HEK293 (cell line): ENCODE results near the gene CBLL1.

Experiments used
- GLIS2 ChIP-seq: fragments of 450-650 bp; formaldehyde crosslinking; IDR thresholded peaks from 2 replicates; pipeline ENCODE4 v1.5.1; 2016; ENCODE audit warnings: missing biosample characterization, missing genetic modification characterization
- INSM2 ChIP-seq: fragments of 450-650 bp; formaldehyde crosslinking; IDR thresholded peaks from 2 replicates; pipeline ENCODE4 v1.5.1; 2016; ENCODE audit warnings: missing biosample characterization, missing genetic modification characterization
- KLF1 ChIP-seq: fragments of 450-650 bp; formaldehyde crosslinking; IDR thresholded peaks from 2 replicates; pipeline ENCODE4 v1.5.1; 2016; ENCODE audit warnings: missing biosample characterization, missing genetic modification characterization
- KLF8 ChIP-seq: fragments of 450-650 bp; formaldehyde crosslinking; IDR thresholded peaks from 2 replicates; pipeline ENCODE4 v1.5.1; 2016; ENCODE audit warnings: missing biosample characterization, missing genetic modification characterization
- PATZ1 ChIP-seq: fragments of 450-650 bp; formaldehyde crosslinking; IDR thresholded peaks from 2 replicates; pipeline ENCODE4 v1.5.1; 2016; ENCODE audit warnings: missing biosample characterization, missing genetic modification characterization
- PRDM6 ChIP-seq: fragments of 450-650 bp; formaldehyde crosslinking; IDR thresholded peaks from 2 replicates; pipeline ENCODE4 v1.5.1; 2017; ENCODE audit warnings: missing biosample characterization, missing genetic modification characterization
- SP2 ChIP-seq: fragments of 450-650 bp; formaldehyde crosslinking; IDR thresholded peaks from 2 replicates; pipeline ENCODE4 v1.5.1; 2016; ENCODE audit warnings: missing biosample characterization, missing genetic modification characterization
- TRIM28 ChIP-seq: IDR thresholded peaks from 2 replicates; pipeline ENCODE4 v1.6.1; 2011; ENCODE audit warnings: low read length, control low read depth, borderline replicate concordance
- ZBTB17 ChIP-seq: fragments of 450-650 bp; formaldehyde crosslinking; IDR thresholded peaks from 2 replicates; pipeline ENCODE4 v1.5.1; 2016; ENCODE audit warnings: missing biosample characterization, missing genetic modification characterization
- ZBTB21 ChIP-seq: fragments of 450-650 bp; formaldehyde crosslinking; IDR thresholded peaks from 2 replicates; pipeline ENCODE4 v1.5.1; 2017; ENCODE audit warnings: missing biosample characterization, missing genetic modification characterization
- ZBTB7A ChIP-seq: fragments of 450-650 bp; formaldehyde crosslinking; IDR thresholded peaks from 2 replicates; pipeline ENCODE4 v1.5.1; 2016; ENCODE audit warnings: low read depth, missing biosample characterization, missing genetic modification characterization
- ZFP69B ChIP-seq: fragments of 450-650 bp; formaldehyde crosslinking; IDR thresholded peaks from 2 replicates; pipeline ENCODE4 v1.5.1; 2016; ENCODE audit warnings: missing biosample characterization, missing genetic modification characterization
- ZNF10 ChIP-seq: fragments of 450-650 bp; formaldehyde crosslinking; IDR thresholded peaks from 2 replicates; pipeline ENCODE4 v1.5.1; 2017; ENCODE audit warnings: missing biosample characterization, missing genetic modification characterization
- ZNF174 ChIP-seq: fragments of 450-650 bp; formaldehyde crosslinking; IDR thresholded peaks from 2 replicates; pipeline ENCODE4 v1.5.0; 2017; ENCODE audit warnings: missing biosample characterization, mild to moderate bottlenecking, missing genetic modification characterization
- ZNF302 ChIP-seq: fragments of 450-650 bp; formaldehyde crosslinking; IDR thresholded peaks from 2 replicates; pipeline ENCODE4 v1.5.1; 2016; ENCODE audit warnings: missing biosample characterization, missing genetic modification characterization, low read depth
- ZNF311 ChIP-seq: fragments of 450-650 bp; formaldehyde crosslinking; IDR thresholded peaks from 2 replicates; pipeline ENCODE4 v1.5.1; 2017; ENCODE audit warnings: missing biosample characterization, missing genetic modification characterization, borderline replicate concordance
- ZNF335 ChIP-seq: fragments of 450-650 bp; formaldehyde crosslinking; conservative IDR thresholded peaks from 2 replicates; pipeline ENCODE4 v1.5.1; 2016; ENCODE audit warnings: missing biosample characterization, missing genetic modification characterization
- ZNF362 ChIP-seq: fragments of 450-650 bp; formaldehyde crosslinking; IDR thresholded peaks from 2 replicates; pipeline ENCODE4 v1.5.1; 2016; ENCODE audit warnings: missing biosample characterization, missing genetic modification characterization
- ZNF514 ChIP-seq: fragments of 450-650 bp; formaldehyde crosslinking; IDR thresholded peaks from 2 replicates; pipeline ENCODE4 v1.5.1; 2016; ENCODE audit warnings: missing biosample characterization, missing genetic modification characterization
- ZNF518A ChIP-seq: fragments of 450-650 bp; formaldehyde crosslinking; conservative IDR thresholded peaks from 2 replicates; pipeline ENCODE4 v1.5.1; 2016; ENCODE audit warnings: low read depth, missing biosample characterization, missing genetic modification characterization
- ZNF596 ChIP-seq: fragments of 450-650 bp; IDR thresholded peaks from 2 replicates; pipeline ENCODE4 v1.5.0; 2018; ENCODE audit warnings: missing biosample characterization, mild to moderate bottlenecking, missing genetic modification characterization, moderate library complexity
- ZNF600 ChIP-seq: fragments of 450-650 bp; formaldehyde crosslinking; IDR thresholded peaks from 2 replicates; pipeline ENCODE4 v1.5.1; 2016; ENCODE audit warnings: missing biosample characterization, missing genetic modification characterization
- ZNF629 ChIP-seq: fragments of 450-650 bp; formaldehyde crosslinking; IDR thresholded peaks from 2 replicates; pipeline ENCODE4 v1.5.1; 2017; ENCODE audit warnings: missing biosample characterization, missing genetic modification characterization
- ZNF660 ChIP-seq: fragments of 450-650 bp; IDR thresholded peaks from 2 replicates; pipeline ENCODE4 v1.5.1; 2018; ENCODE audit warnings: missing biosample characterization, mild to moderate bottlenecking, missing genetic modification characterization
- ZNF692 ChIP-seq: fragments of 450-650 bp; formaldehyde crosslinking; IDR thresholded peaks from 2 replicates; pipeline ENCODE4 v1.5.1; 2016; ENCODE audit warnings: missing biosample characterization, missing genetic modification characterization
- ZNF843 ChIP-seq: fragments of 450-650 bp; formaldehyde crosslinking; IDR thresholded peaks from 2 replicates; pipeline ENCODE4 v1.5.1; 2016; ENCODE audit warnings: missing biosample characterization, missing genetic modification characterization
- ZXDB ChIP-seq: fragments of 450-650 bp; formaldehyde crosslinking; IDR thresholded peaks from 2 replicates; pipeline ENCODE4 v1.5.1; 2016; ENCODE audit warnings: missing biosample characterization, missing genetic modification characterization

Gene CBLL1

GRCh38 chr7:107743567-107744344 lies at the start of gene CBLL1 (continued):
- TF ChIP-seq ZNF692 (tag by site-specific recombination) (peak; percentile 67), ZBTB21 (tag by site-specific recombination) (no peak), ZNF10 (tag by site-specific recombination) (no peak; the same call in 1 of the 2 replicates), ZNF843 (tag by site-specific recombination) (peak; percentile 42; the same call in 1 of the 2 replicates), PRDM6 (tag by site-specific recombination) (no peak), GLIS2 (tag by site-specific recombination) (peak; percentile 66), ZNF629 (peak; percentile 69), ZNF174 (no peak), ZBTB17 (tag by site-specific recombination) (peak; percentile 99), ZFP69B (tag by site-specific recombination) (peak; percentile 74; the same call in 1 of the 2 replicates), ZNF362 (tag by site-specific recombination) (no peak), ZNF335 (tag by site-specific recombination) (peak; percentile 100), TRIM28 (no peak; the same call in 1 of the 2 replicates), ZNF518A (tag by site-specific recombination) (peak; percentile 79), ZNF311 (tag by site-specific recombination) (no peak), KLF8 (tag by site-specific recombination) (peak; percentile 79), ZNF596 (tag by site-specific recombination) (no peak), ZXDB (tag by site-specific recombination) (peak; percentile 92), ZNF514 (tag by site-specific recombination) (no peak), ZNF600 (tag by site-specific recombination) (peak; percentile 76), ZNF302 (tag by site-specific recombination) (no peak), INSM2 (tag by site-specific recombination) (peak; percentile 34), PATZ1 (peak; percentile 82), SP2 (tag by site-specific recombination) (peak; percentile 75), ZNF660 (tag by site-specific recombination) (peak; percentile 85), ZBTB7A (tag by site-specific recombination) (peak; percentile 53), KLF1 (peak; percentile 40; the same call in 1 of the 2 replicates)
